Lung (tissue), 12 donors: ENCODE results near the gene LRRC34. TPM values are rescaled to one million over a fixed set of nuclear protein-coding genes. Genes with fewer than 3 reads are reported as not detected.

Source experiments
- ATAC-seq: fragments of 200-7000 bp; cut with Tn5 transposase; one replicate; pipeline ENCODE4 v1.9.1; 2020; ENCODE audit warnings: moderate number of reproducible peaks; ENCODE audit not compliant: insufficient read depth, low FRiP score
- DNase-seq, 3 donors: peaks; one replicate each; pipeline ENCODE4 v3.0.0-alpha.2; 2013 to 2017
- H3K27ac ChIP-seq, 2 donors: one replicate each; pipeline ENCODE4 v1.5.1; 2013; ENCODE audit warnings: mild to moderate bottlenecking in 2 of 2, moderate library complexity in 2 of 2, control low read depth in 1 of 2, inconsistent platforms in 1 of 2, low read depth in 1 of 2, low read length in 1 of 2
- H3K27me3 ChIP-seq, 3 donors: one replicate each; pipeline ENCODE4 v1.5.1; 2013; ENCODE audit warnings: low read length in 2 of 3; ENCODE audit not compliant: control insufficient read depth in 3 of 3, insufficient read depth in 3 of 3
- H3K36me3 ChIP-seq, 4 donors: one replicate each; pipeline ENCODE4 v1.5.1; 2013; ENCODE audit warnings: low read length in 4 of 4, mild to moderate bottlenecking in 1 of 4, moderate library complexity in 1 of 4; ENCODE audit not compliant: control insufficient read depth in 4 of 4, insufficient read depth in 4 of 4
- H3K4me1 ChIP-seq, 5 donors: one replicate each; pipeline ENCODE4 v1.5.1; 2013; ENCODE audit warnings: low read length in 5 of 5, mild to moderate bottlenecking in 2 of 5, moderate library complexity in 1 of 5; ENCODE audit not compliant: control insufficient read depth in 5 of 5, insufficient read depth in 5 of 5
- H3K4me3 ChIP-seq: one replicate; pipeline ENCODE4 v1.5.1; 2013; ENCODE audit warnings: mild to moderate bottlenecking, control low read depth, moderate library complexity
- H3K9ac ChIP-seq, 2 donors: one replicate each; pipeline ENCODE4 v1.5.1; 2013; ENCODE audit warnings: low read length in 2 of 2, control low read depth in 1 of 2; ENCODE audit not compliant: insufficient read depth in 1 of 2
- H3K9me3 ChIP-seq, 4 donors: one replicate each; pipeline ENCODE4 v1.5.1; 2013; ENCODE audit warnings: low read length in 3 of 4, mild to moderate bottlenecking in 1 of 4, moderate library complexity in 1 of 4; ENCODE audit not compliant: control insufficient read depth in 4 of 4, insufficient read depth in 3 of 4
- CTCF ChIP-seq: IDR thresholded peaks from 2 replicates; pipeline ENCODE4 v1.5.1; 2012; ENCODE audit warnings: mild to moderate bottlenecking; ENCODE audit errors: control extremely low read depth, extremely low read depth
- WGBS, 2 donors: extraction: QIAGEN DNeasy Blood & Tissue Kit; methylation state at CpG; one replicate each; pipeline ENCODE4 v1.1.7; 2013; 5-methylcytosine and 5-hydroxymethylcytosine counted together
- polyA plus RNA-seq, 2 donors: library from polyadenylated mRNA; stranded (reverse); fragments of 200-250 nt; gene quantifications; one replicate each; pipeline ENCODE4 v1.2.1, GENCODE V29; 2013
- total RNA-seq, 2 donors: library from RNA; depleted of rRNA in 1 of 2; stranded (reverse); fragments of >200 nt in 1 of 2; gene quantifications; one replicate each; pipeline ENCODE4 v1.2.1, GENCODE V29; 2014 to 2021
- donor health status: control.
- donor health status: control.
- donor health status: Bipolar disorder and iron deficiency.
- donor health status: healthy.
- donor health status: DM: yes; HTN: yes; CAD: no.

The LRRC34 gene
- total and polyA plus RNA-seq, 4 donors = 2.9 to 17.5 (median 6.9) TPM

GRCh38 chr3:169822540-169822939 lies 9.8 kb upstream of the LRRC34 start:
- no peak for TF ChIP-seq CTCF
- DNase-seq = no peak
- H3K27ac ChIP-seq = no peak overlapping the region
- no peak overlapping the region for H3K4me3 ChIP-seq
- no peaks in the 10 kb centered on the region for H3K4me1 ChIP-seq
- no peaks in the 10 kb centered on the region for H3K27me3 ChIP-seq
- peaks cover 0 to 2% (median 0%) of the 10 kb centered on the region in 4 donors for H3K9me3 ChIP-seq
- ATAC-seq = no peak
- H3K9ac ChIP-seq = no peak overlapping the region
- WGBS, 2 donors = 96 to 97% methylated on average over 20 of the region's 20 CpGs
- H3K36me3 ChIP-seq = no peaks in the 10 kb centered on the region

- DNase-seq (no peak), ATAC-seq (no peak)
- peaks cover 0 to 2% (median 0%) of the 10 kb centered on the region in 4 donors for H3K9me3 ChIP-seq
- no peak for TF ChIP-seq CTCF
- WGBS, 2 donors = 89 to 96% methylated on average over 15 of the region's 15 CpGs
- no peak overlapping the region for H3K4me3 ChIP-seq
- no peaks in the 10 kb centered on the region for H3K4me1 ChIP-seq
- no peaks in the 10 kb centered on the region for H3K27me3 ChIP-seq
- no peak overlapping the region for H3K27ac ChIP-seq
- H3K9ac ChIP-seq = no peak overlapping the region
- H3K36me3 ChIP-seq = no peaks in the 10 kb centered on the region
These were observed 9.4 kb upstream of the LRRC34 start for GRCh38 chr3:169822091-169822490.

GRCh38 chr3:169818316-169818715 lies 5.6 kb upstream of the LRRC34 start:
- DNase-seq = no peak
- Histone ChIP-seq H3K36me3 (no peaks in the 10 kb centered on the region), H3K4me3 (no peak overlapping the region), H3K9me3 (peaks cover 0 to 2% (median 0%) of the 10 kb centered on the region in 4 donors), H3K4me1 (peaks cover 0 to 5% (median 0%) of the 10 kb centered on the region in 5 donors), H3K9ac (no peak overlapping the region), H3K27me3 (no peaks in the 10 kb centered on the region), H3K27ac (no peak overlapping the region)
- 58 to 76% methylated on average over 2 of the region's 2 CpGs for WGBS, 2 donors
- TF ChIP-seq CTCF = no peak
- no peak for ATAC-seq

GRCh38 chr3:169815590-169816150 lies 3.0 kb upstream of the LRRC34 start:
- no peaks in the 10 kb centered on the region for H3K36me3 ChIP-seq
- no peaks in the 10 kb centered on the region for H3K27me3 ChIP-seq
- no peak for DNase-seq
- no peak overlapping the region for H3K4me3 ChIP-seq
- no peak overlapping the region for H3K27ac ChIP-seq
- H3K4me1 ChIP-seq = peaks cover 0 to 9% (median 5%) of the 10 kb centered on the region in 5 donors
- ATAC-seq = no peak
- H3K9me3 ChIP-seq = no peaks in the 10 kb centered on the region
- 93 to 95% methylated on average over 4 of the region's 4 CpGs for WGBS, 2 donors
- H3K9ac ChIP-seq = no peak overlapping the region
- no peak for TF ChIP-seq CTCF
